GM12878 (cell line): ENCODE measurements around the gene KAZN. TPM values are rescaled to one million over a fixed set of nuclear protein-coding genes. Genes with fewer than 3 reads are reported as not detected.

Experiments used
- ATAC-seq: fragments of 200-7000 bp; cut with Tn5 transposase; 3 replicates; pipeline ENCODE4 v1.9.1; 2020; ENCODE audit warnings: mild to moderate bottlenecking, moderate library complexity
- BruUV-seq: library from RNA; stranded (reverse); fragments of 400-500 nt; replicated peaks from 2 replicates; lab custom pipeline; 2021; lab: Mats Ljungman, UMichigan
- CTCF ChIA-PET: fragments of 300-600 bp; sonication (Branson Sonifier 250); formaldehyde crosslinking; extraction: SDS; loops from one replicate; lab custom pipeline; 2021; ENCODE audit warnings: inconsistent platforms; lab: Yijun Ruan, JAX
- POLR2A ChIA-PET: fragments of 350-600 bp; formaldehyde crosslinking; extraction: SDS; loops from one replicate; lab custom pipeline; 2021; ENCODE audit warnings: inconsistent platforms; lab: Charles Lee
- RAD21 ChIA-PET: fragments of 300-600 bp; sonication (Branson Sonifier 250); formaldehyde crosslinking; loops from one replicate; lab custom pipeline; 2023; ENCODE audit warnings: antibody characterized with exemption; ENCODE audit not compliant: unreplicated experiment; lab: Charles Lee
- SMC1A ChIA-PET: fragments of 300-600 bp; sonication (Branson Sonifier 250); formaldehyde crosslinking; loops from one replicate; lab custom pipeline; 2023; ENCODE audit not compliant: unreplicated experiment, uncharacterized antibody; lab: Charles Lee
- DNase-seq: peaks from one replicate; pipeline ENCODE4 v3.0.0-alpha.2; 2011; ENCODE audit warnings: low read depth, low spot score
- FAIRE-seq: peaks from 3 replicates; lab custom pipeline; 2011; peaks lifted over from hg19 to GRCh38; lab: Jason Lieb, UNC
- H2AFZ ChIP-seq: 2 replicates; pipeline ENCODE4 v1.6.0; 2011; ENCODE audit warnings: low read depth, low read length, control low read depth; ENCODE audit not compliant: control insufficient read depth
- H3K27ac ChIP-seq: 2 replicates; pipeline ENCODE4 v1.5.1; 2011; ENCODE audit warnings: control low read depth; ENCODE audit not compliant: control insufficient read depth, insufficient read depth
- H3K27me3 ChIP-seq, 2 experiments: replicated peaks in 1 of 2; 2 replicates each; pipeline versions ENCODE4 v1.6.0 to v1.6.1; 2011; ENCODE audit warnings: low read length in 1 of 2; ENCODE audit not compliant: control insufficient read depth in 2 of 2, insufficient read depth in 2 of 2
- H3K36me3 ChIP-seq, 2 experiments: 2 replicates each; pipeline ENCODE4 v1.5.1; 2011; ENCODE audit warnings: low read length in 1 of 2; ENCODE audit not compliant: control insufficient read depth in 2 of 2, insufficient read depth in 2 of 2
- H3K4me1 ChIP-seq: 2 replicates; pipeline ENCODE4 v1.6.1; 2011; ENCODE audit warnings: mild to moderate bottlenecking, low read length, moderate library complexity, mixed read lengths; ENCODE audit not compliant: control insufficient read depth, insufficient read depth
- H3K4me2 ChIP-seq: 2 replicates; pipeline ENCODE4 v1.6.0; 2011; ENCODE audit warnings: control low read depth; ENCODE audit not compliant: control insufficient read depth, insufficient read depth
- H3K4me3 ChIP-seq: fragments of 200-600 bp; sonication (generic); 2 replicates; pipeline ENCODE4 v1.5.1; 2016
- H3K79me2 ChIP-seq: 2 replicates; pipeline ENCODE4 v1.6.0; 2011; ENCODE audit warnings: low read length; ENCODE audit not compliant: control insufficient read depth, insufficient read depth
- H3K9ac ChIP-seq: 2 replicates; pipeline ENCODE4 v1.8.0; 2011; ENCODE audit warnings: low read length, control low read depth, mixed read lengths; ENCODE audit not compliant: control insufficient read depth, insufficient read depth
- H3K9me3 ChIP-seq: replicated peaks from 3 replicates; pipeline ENCODE4 v1.5.1; 2011; ENCODE audit warnings: mild to moderate bottlenecking, low read length; ENCODE audit not compliant: control insufficient read depth, insufficient read depth
- H4K20me1 ChIP-seq: 2 replicates; pipeline ENCODE4 v1.6.0; 2011; ENCODE audit not compliant: control insufficient read depth, insufficient read depth
- CREM ChIP-seq: IDR thresholded peaks from 2 replicates; pipeline ENCODE4 v1.6.1; 2014; ENCODE audit warnings: antibody characterized with exemption, low read depth
- MYC ChIP-seq: IDR thresholded peaks from 2 replicates; pipeline ENCODE4 v1.6.1; 2011; ENCODE audit warnings: mild to moderate bottlenecking, low read length, moderate library complexity, inconsistent platforms; ENCODE audit not compliant: insufficient read depth, insufficient replicate concordance, insufficient read length, severe bottlenecking
- POLR2AphosphoS2 ChIP-seq: IDR thresholded peaks from 2 replicates; pipeline ENCODE4 v1.6.1; 2011; ENCODE audit warnings: low read depth, mild to moderate bottlenecking, low read length, improper control_type of control experiment, moderate library complexity
- RAD21 ChIP-seq: IDR thresholded peaks from 2 replicates; pipeline ENCODE4 v1.6.1; 2011; ENCODE audit warnings: mild to moderate bottlenecking, low read depth, low read length, moderate library complexity; ENCODE audit not compliant: insufficient read depth
- TCF3 ChIP-seq: IDR thresholded peaks from 2 replicates; pipeline ENCODE4 v1.6.1; 2012; ENCODE audit warnings: low read depth, mild to moderate bottlenecking, low read length, borderline replicate concordance; ENCODE audit not compliant: insufficient read depth
- WGBS: methylation state at CpG from one replicate; pipeline ENCODE4 v1.1.6; 2016; ENCODE audit warnings: low lambda C conversion rate; ENCODE audit not compliant: insufficient replicate concordance, insufficient coverage; ENCODE audit errors: missing lambda C conversion rate; 5-methylcytosine and 5-hydroxymethylcytosine counted together
- in situ Hi-C: fragments of 300-500 bp; cut with MboI; formaldehyde crosslinking; loops from 9 replicates; pipeline ENCODE4 v1.14.3; 2018; ENCODE audit warnings: mixed read lengths
- intact Hi-C: fragments of 100-400 bp; cut with micrococcal nuclease; formaldehyde crosslinking; loops from one replicate; pipeline ENCODE4 v1.14.2; 2022; ENCODE audit not compliant: unreplicated experiment
- polyA plus RNA-seq, 11 experiments: library from polyadenylated mRNA; depleted of rRNA in 4 of 11; unstranded in 6 of 11; stranded (reverse) in 5 of 11; fragments of >200 nt; fragmentation: Nextera tagmentation in 4 of 11; fragmentation: Illumina TruSeq in 1 of 11; extraction: Ambion mirVana in 4 of 11; extraction: Trizol in 1 of 11; gene quantifications; 1 replicate in 1 of 11; 2 replicates in 10 of 11; pipeline versions ENCODE4 v1.2.1 to v1.2.3, GENCODE V29; 2011 to 2016; ENCODE audit warnings: inconsistent platforms in 2 of 11, missing spikeins in 2 of 11, low read depth in 1 of 11
- total RNA-seq, 4 experiments: library from RNA; depleted of rRNA in 3 of 4; stranded (reverse); fragments of >200 nt in 3 of 4; fragmentation: Illumina TruSeq in 1 of 4; extraction: Trizol in 1 of 4; gene quantifications; 2 replicates each; pipeline versions ENCODE4 v1.2.1 to v1.2.3, GENCODE V29; 2013 to 2021
- TF ChIP-seq, protein P1 (sequence below): IDR thresholded peaks from 2 replicates; pipeline ENCODE4 v1.6.1; 2011; ENCODE audit warnings: low read depth, low read length, improper control_type of control experiment, borderline replicate concordance

Gene KAZN
- total and polyA plus RNA-seq, 10 of the 15 experiments (the other 5 are each of a cell fraction or from before 2014, with no cell fraction given), result 0.72 to 4.0 (median 1.2) TPM

DNA sequence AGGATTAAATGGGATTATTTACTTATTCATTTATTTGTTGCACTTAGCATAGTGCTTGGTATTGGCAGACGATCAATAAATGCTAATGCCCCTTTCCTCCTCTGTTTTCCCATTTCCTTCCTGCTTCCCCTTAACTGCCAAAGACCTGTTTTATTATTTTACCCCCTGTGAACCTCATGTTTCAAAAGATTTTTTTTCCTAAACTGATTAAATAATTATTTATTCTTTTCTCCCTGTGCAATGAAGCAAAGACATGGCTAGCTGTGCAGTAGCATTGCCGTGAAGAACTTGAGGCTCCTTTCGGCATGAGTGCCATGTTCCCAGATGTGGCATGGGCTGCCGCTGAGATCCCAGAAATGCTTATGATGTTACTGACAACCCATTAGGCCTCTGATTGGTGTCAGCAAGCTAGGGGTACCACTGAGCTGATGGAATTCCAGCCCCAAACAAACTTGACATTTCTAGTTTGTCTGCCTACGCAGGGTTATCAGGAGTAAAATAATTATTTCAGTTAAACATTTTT, 288.6 kb downstream of the KAZN start:
- ChIA-PET CTCF (no interaction called here), RAD21 (no interaction called here), SMC1A (no interaction called here), POLR2A (no interaction called here)
- H3K27ac ChIP-seq, result no peak overlapping the region
- in situ Hi-C loops, result no loop called here
- no peaks in the 10 kb centered on the region for H3K9me3 ChIP-seq
- H3K9ac ChIP-seq, result no peak overlapping the region
- H3K36me3 ChIP-seq, result no peaks in the 10 kb centered on the region
- intact Hi-C loops, result no loop called here
- H3K27me3 ChIP-seq, result no peaks in the 10 kb centered on the region; a peak in 1 of 4 replicates
- H3K79me2 ChIP-seq, result no peaks in the 10 kb centered on the region
- TF ChIP-seq TCF3, result no peak
- TF ChIP-seq POLR2AphosphoS2, result no peak
- no peak for TF ChIP-seq MYC
- TF ChIP-seq, protein P1, sequence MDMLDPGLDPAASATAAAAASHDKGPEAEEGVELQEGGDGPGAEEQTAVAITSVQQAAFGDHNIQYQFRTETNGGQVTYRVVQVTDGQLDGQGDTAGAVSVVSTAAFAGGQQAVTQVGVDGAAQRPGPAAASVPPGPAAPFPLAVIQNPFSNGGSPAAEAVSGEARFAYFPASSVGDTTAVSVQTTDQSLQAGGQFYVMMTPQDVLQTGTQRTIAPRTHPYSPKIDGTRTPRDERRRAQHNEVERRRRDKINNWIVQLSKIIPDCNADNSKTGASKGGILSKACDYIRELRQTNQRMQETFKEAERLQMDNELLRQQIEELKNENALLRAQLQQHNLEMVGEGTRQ, result no peak
- TF ChIP-seq CREM, result no peak
- TF ChIP-seq RAD21, result no peak
- H3K4me1 ChIP-seq, result peaks cover 4% of the 10 kb centered on the region
- BruUV-seq, result no TSS peak
- 88% methylated on average over 5 of the region's 5 CpGs for WGBS
- H2AFZ ChIP-seq, result no peak overlapping the region
- FAIRE-seq, result no peak
- no peak overlapping the region for H3K4me3 ChIP-seq
- no peak for DNase-seq
- H4K20me1 ChIP-seq, result no peaks in the 10 kb centered on the region
- no peak for ATAC-seq
- no peak overlapping the region for H3K4me2 ChIP-seq
